GM12892 (cell line): ENCODE results near the gene YTHDC1.

Experiments used
- POLR2A ChIP-seq: IDR thresholded peaks from 2 replicates; pipeline ENCODE4 v1.6.1; 2011; ENCODE audit warnings: low read depth, low read length, control low read depth
- POLR2AphosphoS5 ChIP-seq: IDR thresholded peaks from 2 replicates; pipeline ENCODE4 v1.6.1; 2011; ENCODE audit warnings: low read depth, low read length, control low read depth
- TAF1 ChIP-seq: IDR thresholded peaks from 2 replicates; pipeline ENCODE4 v1.6.1; 2011; ENCODE audit warnings: low read depth, mild to moderate bottlenecking, control low read depth, low read length, borderline replicate concordance

DNA sequence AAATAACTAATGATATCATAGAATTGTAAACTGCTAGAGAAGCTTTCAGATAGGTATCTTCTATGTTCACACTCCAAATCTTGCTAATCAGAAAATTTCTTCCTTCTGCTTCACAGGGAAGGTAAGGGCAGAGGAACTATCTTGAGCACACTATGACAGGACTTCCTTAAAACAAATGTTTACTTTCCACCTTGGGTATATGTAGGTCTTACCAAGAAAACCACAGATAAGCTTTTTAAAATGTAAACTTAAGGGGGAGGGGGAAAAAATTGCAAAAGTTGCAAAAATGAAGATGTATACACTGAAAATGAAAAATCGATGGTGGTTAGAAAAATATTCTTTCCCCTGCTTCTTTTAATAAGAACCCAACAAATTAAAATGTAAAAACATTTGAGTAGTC, 30.9 kb downstream of the YTHDC1 start:
- TF ChIP-seq POLR2A (no peak), POLR2AphosphoS5 (no peak), TAF1 (no peak)
